NCI-H2029 (cell line): ENCODE measurements around the gene POU2F3.

Source experiments
- DNase-seq: peaks from one replicate; lab custom pipeline; 2025; lab: John Stamatoyannopoulos, UW

The POU2F3 gene

GRCh38 chr11:120226714-120227113 is 13.2 kb upstream of the POU2F3 start:
- DNase-seq, result no peak

- DNase-seq, result no peak
These were observed 12.6 kb upstream of the POU2F3 start for GRCh38 chr11:120227228-120227852.

- DNase-seq, result no peak
These were observed 11.1 kb upstream of the POU2F3 start for GRCh38 chr11:120228794-120229384.

- DNase-seq, result no peak
These were observed 10.2 kb upstream of the POU2F3 start for GRCh38 chr11:120229451-120230424.

- DNase-seq, result no peak
These were observed 9.4 kb upstream of the POU2F3 start for GRCh38 chr11:120230433-120231071.

- no peak for DNase-seq
These were observed 8.0 kb upstream of the POU2F3 start for GRCh38 chr11:120231963-120232362.

- DNase-seq, result no peak
These were observed 6.6 kb upstream of the POU2F3 start for GRCh38 chr11:120233207-120233803.

GRCh38 chr11:120235024-120235628 is 4.8 kb upstream of the POU2F3 start:
- peak; percentile 71 for DNase-seq

GRCh38 chr11:120236169-120237107 is 3.5 kb upstream of the POU2F3 start:
- no peak for DNase-seq

- no peak for DNase-seq
These were observed 846 bp upstream of the POU2F3 start for GRCh38 chr11:120238968-120239620.

GRCh38 chr11:120240866-120241265 is 926 bp downstream of the POU2F3 start:
- no peak for DNase-seq

GRCh38 chr11:120241277-120241676 is 1.3 kb downstream of the POU2F3 start:
- DNase-seq, result peak; percentile 33

- DNase-seq, result no peak
These were observed 3.3 kb downstream of the POU2F3 start for GRCh38 chr11:120243221-120243620.

GRCh38 chr11:120244476-120245365 is 4.8 kb downstream of the POU2F3 start:
- no peak for DNase-seq

- no peak for DNase-seq
These were observed 5.5 kb downstream of the POU2F3 start for GRCh38 chr11:120245434-120245833.

GRCh38 chr11:120248551-120249278 is 8.8 kb downstream of the POU2F3 start:
- no peak for DNase-seq

- no peak for DNase-seq
These were observed 9.6 kb downstream of the POU2F3 start for GRCh38 chr11:120249279-120250262.
